ENCODE measurements around the gene GALNT14. TPM values are rescaled to one million over a fixed set of nuclear protein-coding genes. Genes with fewer than 3 reads are reported as not detected.

The GALNT14 gene
- total RNA-seq, 1 donor from 2014 or later, result 151 TPM

- DNase-seq (ENCODE audit: low read depth), result no peak
These were observed 3.8 kb downstream of the GALNT14 start for GRCh38 chr2:31134480-31134879.

GRCh38 chr2:31132786-31133185, 5.5 kb downstream of the GALNT14 start:
- DNase-seq (ENCODE audit: low read depth), result no peak

- DNase-seq (ENCODE audit: low read depth), result no peak
These were observed 6.4 kb downstream of the GALNT14 start for GRCh38 chr2:31131871-31132270.

- DNase-seq (ENCODE audit: low read depth), result no peak
These were observed 8.7 kb downstream of the GALNT14 start for GRCh38 chr2:31129375-31130171.

GRCh38 chr2:31127931-31128330, 10.3 kb downstream of the GALNT14 start:
- peak; percentile 86 for DNase-seq (ENCODE audit: low read depth)

GRCh38 chr2:31125918-31126695, 12.1 kb downstream of the GALNT14 start:
- DNase-seq (ENCODE audit: low read depth), result peak; percentile 95

- DNase-seq (ENCODE audit: low read depth), result no peak
These were observed 13.3 kb downstream of the GALNT14 start for GRCh38 chr2:31124904-31125303.

GRCh38 chr2:31122133-31122532, 16.1 kb downstream of the GALNT14 start:
- peak; percentile 32 for DNase-seq (ENCODE audit: low read depth)

GRCh38 chr2:31113765-31114164, 24.5 kb downstream of the GALNT14 start:
- no peak for DNase-seq (ENCODE audit: low read depth)

- DNase-seq (ENCODE audit: low read depth), result no peak
These were observed 25.7 kb downstream of the GALNT14 start for GRCh38 chr2:31112544-31112943.

- DNase-seq (ENCODE audit: low read depth), result no peak
These were observed 27.2 kb downstream of the GALNT14 start for GRCh38 chr2:31110998-31111397.

GRCh38 chr2:31110431-31110830, 27.8 kb downstream of the GALNT14 start:
- DNase-seq (ENCODE audit: low read depth), result peak; percentile 22

- DNase-seq (ENCODE audit: low read depth), result no peak
These were observed 28.5 kb downstream of the GALNT14 start for GRCh38 chr2:31109633-31110192.

- DNase-seq (ENCODE audit: low read depth), result peak; percentile 51
These were observed 29.5 kb downstream of the GALNT14 start for GRCh38 chr2:31108561-31109286.

- peak; percentile 49 for DNase-seq (ENCODE audit: low read depth)
These were observed 30.5 kb downstream of the GALNT14 start for GRCh38 chr2:31107591-31108300.

GRCh38 chr2:31101701-31102100, 36.5 kb downstream of the GALNT14 start:
- no peak for DNase-seq (ENCODE audit: low read depth)

GRCh38 chr2:31097962-31098613, 40.2 kb downstream of the GALNT14 start:
- no peak for DNase-seq (ENCODE audit: low read depth)

- DNase-seq (ENCODE audit: low read depth), result no peak
These were observed 48.1 kb downstream of the GALNT14 start for GRCh38 chr2:31090188-31090587.

- DNase-seq (ENCODE audit: low read depth), result no peak
These were observed 48.6 kb downstream of the GALNT14 start for GRCh38 chr2:31089645-31090044.

- DNase-seq (ENCODE audit: low read depth), result no peak
These were observed 49.6 kb downstream of the GALNT14 start for GRCh38 chr2:31088504-31089195.
